Activated CD4-positive, CD25-positive, alpha-beta regulatory T cell treated with anti-CD3 and anti-CD28 coated beads, Interleukin-2, amount 50 U/mL, for 72 hours (primary cell): ENCODE data around the gene PBX2.

ENCODE experiments used
- DNase-seq: peaks from one replicate; pipeline ENCODE4 v3.0.0; 2021

PBX2 gene

DNA sequence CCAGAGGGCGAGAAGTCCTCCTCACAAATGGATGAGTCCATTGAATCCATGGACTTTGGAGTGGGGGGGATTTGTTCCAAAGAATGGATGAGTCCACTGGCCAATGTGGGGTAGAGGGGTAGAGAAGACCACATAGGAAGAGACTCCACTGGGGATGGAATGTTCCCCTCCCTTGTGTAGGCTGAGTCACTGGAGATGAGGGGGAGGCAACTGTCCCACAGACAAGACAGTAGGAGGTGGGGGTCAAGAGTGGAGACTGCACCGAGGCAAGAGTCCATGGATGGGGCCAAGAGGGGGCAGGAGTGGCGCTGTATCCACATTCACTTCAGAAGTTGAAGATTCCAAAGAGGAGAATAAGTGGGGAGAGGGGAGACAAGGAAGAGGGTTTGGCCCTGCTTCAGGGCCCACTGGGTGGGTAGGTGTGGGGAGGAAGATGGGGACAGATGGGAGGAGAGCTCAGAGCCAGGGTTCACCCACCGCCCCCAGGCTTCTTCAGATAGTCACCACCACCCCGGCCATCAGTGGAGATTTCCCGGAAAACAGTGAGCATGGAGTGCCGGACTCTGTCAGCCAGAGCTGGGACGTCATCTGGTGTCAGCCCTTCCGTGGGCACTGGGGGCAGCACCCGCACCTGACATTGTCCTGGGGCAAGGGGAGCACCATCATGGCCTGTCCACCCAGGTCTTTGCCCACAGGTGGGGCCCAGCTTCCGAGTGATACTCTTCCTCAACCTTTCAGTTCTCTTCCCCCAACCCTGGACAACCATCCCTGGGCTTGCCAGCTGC lies 21.0 kb downstream of the PBX2 start:
- no peak for DNase-seq

- DNase-seq, result no peak
Measured at GRCh38 chr6:32168350-32168749, 21.7 kb downstream of the PBX2 start.

DNA sequence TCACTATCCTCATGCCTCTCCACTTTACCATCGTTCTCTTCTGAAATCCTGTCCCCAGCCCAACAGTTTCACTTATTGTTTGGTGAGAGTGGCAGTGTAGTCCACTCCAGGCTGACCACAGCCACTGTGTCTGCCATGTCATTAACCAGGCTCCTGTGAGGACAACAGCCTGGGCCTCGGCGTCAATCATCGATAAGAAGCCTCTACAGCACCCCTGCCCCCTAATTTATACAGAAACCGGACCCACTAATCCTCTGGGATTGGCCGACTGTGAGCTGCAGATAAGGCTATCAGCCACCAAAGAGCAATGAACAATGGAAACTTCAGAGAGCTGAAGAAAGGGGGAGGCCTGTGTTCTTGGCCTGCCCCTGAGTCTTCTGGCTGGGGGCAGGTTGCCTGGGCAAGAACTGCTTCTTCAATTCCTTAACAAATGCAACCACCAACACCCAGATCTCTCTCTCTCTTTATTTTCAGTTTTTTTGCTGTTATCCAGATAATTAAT lies 22.2 kb downstream of the PBX2 start:
- DNase-seq, result no peak

DNA sequence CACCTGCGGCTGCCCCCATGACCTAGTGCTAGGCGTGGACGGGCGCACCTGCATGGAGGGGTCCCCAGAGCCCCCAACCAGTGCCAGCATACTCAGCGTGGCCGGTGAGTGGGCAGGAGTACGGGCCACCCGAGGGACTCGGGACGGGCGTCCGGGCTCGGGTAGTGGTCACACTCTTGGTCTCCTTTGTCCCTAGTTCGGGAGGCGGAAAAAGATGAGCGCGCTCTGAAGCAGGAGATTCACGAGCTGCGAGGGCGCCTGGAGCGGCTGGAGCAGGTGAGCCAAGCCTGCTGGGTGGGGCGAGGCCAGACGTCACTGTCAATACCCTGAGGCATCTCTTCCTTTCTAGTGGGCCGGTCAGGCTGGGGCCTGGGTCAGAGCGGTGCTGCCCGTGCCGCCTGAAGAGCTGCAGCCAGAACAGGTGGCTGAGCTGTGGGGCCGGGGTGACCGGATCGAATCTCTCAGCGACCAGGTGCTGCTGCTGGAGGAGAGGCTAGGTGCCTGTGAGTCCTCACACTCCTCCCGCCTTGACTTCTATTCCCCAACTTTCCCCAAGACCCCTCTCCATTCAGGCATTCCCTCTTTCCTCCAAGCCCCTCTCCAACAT lies 22.7 kb downstream of the PBX2 start:
- no peak for DNase-seq

GRCh38 chr6:32166411-32167061 lies 23.5 kb downstream of the PBX2 start:
- DNase-seq, result no peak

DNA sequence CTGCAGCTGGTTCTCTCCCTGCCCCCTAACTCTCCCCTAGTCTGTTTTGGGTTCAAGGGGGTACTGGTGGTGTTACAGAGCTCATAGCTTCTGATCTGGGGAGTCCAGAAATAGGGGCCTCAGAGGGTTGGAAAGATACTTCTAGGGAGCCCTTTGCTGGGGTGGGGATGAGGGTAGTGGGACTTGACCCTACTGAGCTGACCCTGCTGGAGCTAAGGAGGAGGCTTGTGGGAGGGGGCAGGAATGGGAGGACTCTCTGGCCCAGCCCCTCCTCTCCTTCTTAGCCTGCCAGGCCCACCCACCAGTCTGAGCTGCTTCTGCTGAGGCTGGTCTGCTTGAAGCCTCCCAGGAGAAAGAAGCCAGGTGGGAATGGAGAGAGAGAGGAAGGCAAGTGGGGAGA lies 25.7 kb downstream of the PBX2 start, which contains the start of gene EGFL8:
Gene EGFL8 (plus strand): TSS at position 301 of the 400 bp plus-strand sequence. CDS start 1,571 bp downstream, outside the sequence.
- DNase-seq, result no peak

DNA sequence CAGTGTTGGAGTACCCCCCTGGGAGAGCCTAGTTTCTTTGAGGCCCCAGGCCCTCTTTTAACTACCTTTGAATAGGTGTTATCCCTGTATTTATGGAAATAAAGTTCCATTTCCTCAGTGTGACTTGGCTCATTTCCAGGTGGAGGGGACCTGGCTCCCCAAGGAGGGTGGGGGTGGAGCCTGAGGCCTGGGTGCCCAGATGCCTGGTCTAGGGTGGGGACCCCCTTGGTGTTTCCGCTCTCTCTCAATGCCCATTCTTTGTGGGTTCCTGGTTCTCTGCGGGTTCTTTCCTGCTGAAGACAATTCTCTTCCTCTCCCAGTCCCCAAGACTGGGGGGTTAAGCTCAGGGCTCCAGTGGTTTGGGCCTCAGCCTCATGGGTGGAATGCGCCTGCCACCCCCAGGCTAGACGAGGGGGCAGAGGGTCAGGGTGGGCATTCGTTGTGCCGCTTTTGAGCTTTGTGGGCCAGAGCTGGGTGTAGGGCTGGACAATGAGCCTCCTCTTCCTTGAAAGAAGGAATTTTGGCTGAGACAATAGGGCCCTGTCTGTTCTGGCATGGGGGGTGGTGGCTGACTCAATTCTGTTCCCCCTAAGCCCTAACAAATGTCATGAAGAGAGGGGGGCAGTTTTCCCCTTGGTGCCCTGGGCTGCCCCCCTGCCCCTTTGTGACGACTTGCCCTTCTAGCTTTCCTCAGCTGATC lies 26.3 kb downstream of the PBX2 start:
- DNase-seq, result no peak

DNA sequence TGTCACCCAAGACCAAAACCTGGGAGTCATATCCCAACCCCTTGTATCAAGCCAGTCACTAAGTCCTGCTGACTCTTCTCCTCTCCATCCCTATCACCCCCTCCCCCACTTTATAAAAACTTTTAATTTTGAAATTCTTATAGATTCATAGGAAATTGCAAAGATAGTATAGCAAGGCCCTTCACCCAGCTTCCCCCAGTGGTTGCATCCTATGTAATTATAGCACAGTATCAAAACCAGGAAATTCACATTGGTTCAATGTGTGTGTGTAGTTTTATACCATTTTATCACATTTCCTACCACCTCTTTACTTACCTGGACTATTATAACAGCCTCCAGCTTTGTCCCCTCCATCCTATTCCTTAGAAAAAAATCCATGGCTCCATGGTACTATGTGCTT lies 31.9 kb downstream of the PBX2 start:
- DNase-seq, result no peak

- DNase-seq, result no peak
Measured at GRCh38 chr6:32156891-32157290, 33.1 kb downstream of the PBX2 start.

GRCh38 chr6:32154514-32155161 lies 35.4 kb downstream of the PBX2 start:
- peak; percentile 57 for DNase-seq

GRCh38 chr6:32153564-32154513 lies 36.2 kb downstream of the PBX2 start, which contains the start of gene PPT2:
PPT2 (plus strand) TSS chr6:32154141; CDS start chr6:32154595, 454 bp downstream.
- DNase-seq, result peak; percentile 55

DNA sequence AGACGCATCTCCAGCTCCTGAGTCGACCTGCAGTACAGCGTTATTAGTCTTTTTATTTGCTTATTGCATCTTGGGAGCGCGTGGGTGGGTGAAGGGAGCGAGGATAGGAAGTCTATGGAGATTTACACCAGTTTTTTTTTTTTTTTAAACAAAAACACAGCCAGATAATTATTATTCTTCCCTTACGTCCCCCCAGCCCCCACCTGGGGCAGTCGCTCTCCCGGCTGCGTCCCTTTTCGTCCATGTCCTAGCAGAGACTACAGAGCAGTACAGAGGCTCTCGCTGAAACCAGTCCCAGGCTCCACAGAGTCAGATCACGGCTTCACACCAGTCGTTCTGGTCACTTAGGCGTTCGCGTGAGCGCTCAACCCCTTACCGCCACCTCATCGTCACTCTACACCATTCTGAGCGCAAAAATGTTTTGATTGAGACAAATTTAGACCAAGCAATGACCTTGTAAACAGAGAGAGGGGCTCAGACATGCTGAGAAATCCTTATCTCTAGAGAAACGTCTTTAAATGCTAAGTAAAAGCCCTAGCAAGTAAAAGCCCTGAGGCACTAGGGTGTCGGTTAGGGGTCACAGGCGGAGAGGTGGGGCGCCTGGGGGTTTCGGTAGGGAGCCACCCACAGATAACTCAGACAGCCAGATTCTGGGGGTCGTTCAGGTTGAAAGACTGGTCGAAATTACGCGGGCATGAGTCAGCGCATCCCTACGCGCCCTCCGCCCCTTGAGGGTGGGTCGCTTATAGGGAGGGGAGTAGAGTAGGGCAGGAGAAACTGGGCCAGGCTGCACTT lies 37.0 kb downstream of the PBX2 start:
- DNase-seq, result no peak

- DNase-seq, result no peak
Measured at GRCh38 chr6:32151863-32152768, 37.9 kb downstream of the PBX2 start, which contains the start of gene PRRT1. PRRT1 (minus strand) TSS chr6:32151939; CDS start chr6:32151827, 112 bp downstream.

DNA sequence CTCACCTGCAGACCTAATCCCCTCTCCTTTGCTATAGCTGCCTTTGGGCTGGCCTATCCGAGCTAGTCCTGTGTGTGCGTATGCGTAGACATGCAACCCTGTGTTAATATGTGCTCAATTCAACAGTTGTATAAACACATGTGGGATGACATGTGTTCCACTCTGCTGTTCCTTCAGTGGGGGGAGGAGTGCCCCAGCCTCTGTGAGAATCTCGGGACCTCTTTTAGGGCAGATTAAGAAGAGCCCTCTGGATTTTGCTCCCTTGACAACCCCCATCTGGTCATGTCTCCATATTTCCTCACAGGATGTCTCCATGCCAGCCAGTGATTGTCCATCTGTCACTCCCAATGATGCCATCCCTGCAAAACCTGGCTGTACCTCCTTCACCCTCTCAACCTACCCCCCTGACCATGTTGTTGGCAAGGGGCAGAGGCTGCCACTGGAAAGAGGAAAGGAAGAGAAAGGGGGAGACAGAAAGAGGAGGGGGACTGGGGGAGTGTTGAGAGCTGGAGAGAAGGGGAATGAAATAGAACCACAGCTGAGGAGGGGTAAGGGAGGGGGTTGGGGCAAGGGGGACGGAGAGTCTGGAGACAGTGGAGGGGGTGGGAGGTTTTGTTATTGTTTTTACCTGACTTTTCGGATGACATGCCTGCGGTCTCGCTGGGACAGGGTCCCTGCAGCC lies 38.7 kb downstream of the PBX2 start:
- DNase-seq, result no peak

DNA sequence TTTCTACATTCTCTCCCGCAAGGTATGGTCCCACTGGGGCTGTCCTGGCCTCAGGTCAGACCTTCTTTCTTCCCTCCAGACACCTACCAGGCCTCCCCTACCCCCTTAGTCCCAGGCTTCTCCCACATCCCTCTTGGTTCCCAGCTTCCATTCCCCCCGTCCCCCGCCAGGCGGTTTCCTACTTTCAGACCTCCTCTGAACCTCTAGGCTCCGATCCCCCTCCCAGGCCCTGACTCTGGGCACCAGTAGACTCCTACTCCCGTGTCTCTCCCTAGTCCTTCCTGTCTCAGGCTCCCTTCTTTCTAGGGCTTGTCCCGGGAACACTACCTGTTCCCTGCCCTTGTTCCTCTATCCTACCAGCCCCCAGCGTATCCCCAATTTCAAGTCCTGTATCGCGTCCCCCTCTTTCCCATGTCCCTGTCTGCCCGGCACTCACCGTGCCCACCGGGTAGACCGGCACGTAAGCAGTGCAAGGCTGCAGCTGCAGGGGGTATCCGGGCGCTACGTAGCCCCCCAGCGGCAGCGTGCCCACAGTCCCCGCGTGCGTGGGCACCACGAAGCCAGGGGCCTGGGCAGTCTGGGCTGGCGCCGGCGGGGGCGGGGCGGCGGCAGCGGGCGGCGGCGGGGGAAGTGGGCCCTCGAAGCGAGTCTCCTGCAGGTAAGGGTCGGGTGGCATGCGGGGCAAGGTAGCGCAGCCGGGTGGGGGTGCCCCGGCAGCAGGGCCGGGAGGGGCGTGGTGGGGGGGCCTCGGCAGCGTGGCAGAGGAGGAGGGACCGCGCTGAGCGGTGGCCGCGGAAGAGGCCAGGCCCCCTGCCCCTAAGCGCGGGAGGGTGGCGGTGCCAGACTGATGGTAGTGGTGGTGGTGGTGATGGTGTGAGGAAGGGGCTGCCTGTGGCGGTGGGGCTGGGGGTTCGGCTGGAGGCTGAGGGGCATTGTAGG lies 39.8 kb downstream of the PBX2 start:
- DNase-seq, result no peak

- no peak for DNase-seq
Measured at GRCh38 chr6:32149092-32149755, 40.8 kb downstream of the PBX2 start.
